IMR-90 (cell line): Measurements from ENCODE around the gene LZIC. TPM values are rescaled to one million over a fixed set of nuclear protein-coding genes. Genes with fewer than 3 reads are reported as not detected.

Experiments
- ATAC-seq: fragments of 200-7000 bp; cut with Tn5 transposase; 2 replicates; pipeline ENCODE4 v1.9.1; 2020; ENCODE audit warnings: low read depth, mild to moderate bottlenecking, moderate library complexity
- BruUV-seq: library from RNA; stranded (reverse); fragments of 400-500 nt; replicated peaks from 2 replicates; lab custom pipeline; 2021; lab: Mats Ljungman, UMichigan
- CTCF ChIA-PET: fragments of 300-600 bp; formaldehyde crosslinking; extraction: SDS; loops from one replicate; lab custom pipeline; 2021; ENCODE audit warnings: antibody characterized with exemption; lab: Yijun Ruan, JAX
- POLR2A ChIA-PET: fragments of 300-600 bp; sonication (Branson Sonifier 250); formaldehyde crosslinking; loops from one replicate; lab custom pipeline; 2022; ENCODE audit warnings: antibody characterized with exemption; ENCODE audit not compliant: unreplicated experiment; lab: Charles Lee
- DNase-seq: peaks from one replicate; pipeline ENCODE4 v3.0.0; 2013
- H2AFZ ChIP-seq: replicated peaks from 2 replicates; pipeline ENCODE3; 2013; ENCODE audit warnings: low read length, mild to moderate bottlenecking; ENCODE audit not compliant: poor library complexity
- H2AK5ac ChIP-seq: 2 replicates; pipeline ENCODE4 v1.6.1; 2013; ENCODE audit warnings: low read depth, low read length, inconsistent platforms
- H2AK9ac ChIP-seq: replicated peaks from 2 replicates; pipeline ENCODE3; 2013; ENCODE audit warnings: mild to moderate bottlenecking, low read depth, low read length, moderate library complexity; ENCODE audit not compliant: poor library complexity
- H2BK120ac ChIP-seq: 2 replicates; pipeline ENCODE4 v1.6.1; 2013; ENCODE audit warnings: low read depth, low read length, inconsistent platforms
- H2BK15ac ChIP-seq: 3 replicates; pipeline ENCODE4 v1.6.1; 2013; ENCODE audit warnings: low read depth, low read length, inconsistent platforms
- H2BK20ac ChIP-seq: 2 replicates; pipeline ENCODE4 v1.6.1; 2013; ENCODE audit warnings: low read depth, mild to moderate bottlenecking, inconsistent platforms, low read length, moderate library complexity
- H2BK5ac ChIP-seq: 2 replicates; pipeline ENCODE4 v1.6.1; 2013; ENCODE audit warnings: mild to moderate bottlenecking, low read depth, low read length, inconsistent platforms; ENCODE audit not compliant: poor library complexity, severe bottlenecking
- H3K14ac ChIP-seq: replicated peaks from 2 replicates; pipeline ENCODE4 v1.6.1; 2013; ENCODE audit warnings: low read depth, low read length, inconsistent platforms
- H3K18ac ChIP-seq: 2 replicates; pipeline ENCODE4 v1.6.1; 2013; ENCODE audit warnings: low read depth, low read length, control low read depth
- H3K23ac ChIP-seq: 2 replicates; pipeline ENCODE4 v1.6.1; 2013; ENCODE audit warnings: low read depth, low read length, inconsistent platforms
- H3K27ac ChIP-seq: 2 replicates; pipeline ENCODE4 v1.5.1; 2013; ENCODE audit warnings: mild to moderate bottlenecking, control low read depth, low read length; ENCODE audit not compliant: insufficient read depth
- H3K27me3 ChIP-seq: 2 replicates; pipeline ENCODE4 v1.6.1; 2013; ENCODE audit warnings: low read length; ENCODE audit not compliant: control insufficient read depth, insufficient read depth
- H3K36me3 ChIP-seq: 2 replicates; pipeline ENCODE4 v1.6.1; 2013; ENCODE audit warnings: low read length, mixed read lengths; ENCODE audit not compliant: control insufficient read depth, insufficient read depth
- H3K4ac ChIP-seq: 2 replicates; pipeline ENCODE4 v1.6.1; 2013; ENCODE audit warnings: low read depth, low read length, inconsistent platforms
- H3K4me1 ChIP-seq: 2 replicates; pipeline ENCODE4 v1.6.1; 2013; ENCODE audit warnings: low read length, mixed read lengths; ENCODE audit not compliant: control insufficient read depth, insufficient read depth
- H3K4me2 ChIP-seq: 2 replicates; pipeline ENCODE4 v1.6.1; 2013; ENCODE audit warnings: low read depth, mild to moderate bottlenecking, control low read depth, low read length, moderate library complexity
- H3K4me3 ChIP-seq: 2 replicates; pipeline ENCODE4 v1.5.1; 2013; ENCODE audit warnings: low read depth, mild to moderate bottlenecking, control low read depth, low read length, moderate library complexity; ENCODE audit not compliant: insufficient read depth
- H3K56ac ChIP-seq: 2 replicates; pipeline ENCODE4 v1.6.1; 2013; ENCODE audit warnings: low read length, inconsistent platforms; ENCODE audit not compliant: insufficient read depth; ENCODE audit errors: extremely low read depth
- H3K79me1 ChIP-seq, 2 experiments: 2 replicates each; pipeline ENCODE4 v1.6.1; 2013; ENCODE audit warnings: low read length in 2 of 2, inconsistent platforms in 1 of 2, low read depth in 1 of 2
- H3K9ac ChIP-seq: 2 replicates; pipeline ENCODE4 v1.6.1; 2013; ENCODE audit warnings: low read depth, low read length, control low read depth
- H3K9me1 ChIP-seq: 2 replicates; pipeline ENCODE4 v1.6.1; 2013; ENCODE audit warnings: low read length, inconsistent platforms; ENCODE audit not compliant: insufficient read depth
- H3K9me3 ChIP-seq: 2 replicates; pipeline ENCODE4 v1.6.1; 2013; ENCODE audit warnings: low read length; ENCODE audit not compliant: control insufficient read depth, insufficient read depth
- H4K20me1 ChIP-seq: 2 replicates; pipeline ENCODE4 v1.6.1; 2013; ENCODE audit warnings: low read length, inconsistent platforms; ENCODE audit not compliant: insufficient read depth
- H4K5ac ChIP-seq: 2 replicates; pipeline ENCODE4 v1.6.1; 2013; ENCODE audit warnings: mild to moderate bottlenecking, low read depth, low read length, control low read depth
- H4K8ac ChIP-seq, 2 experiments: 2 replicates each; pipeline ENCODE4 v1.6.1; 2013; ENCODE audit warnings: low read depth in 2 of 2, low read length in 2 of 2, control low read depth in 1 of 2, inconsistent platforms in 1 of 2
- H4K91ac ChIP-seq: 2 replicates; pipeline ENCODE4 v1.6.1; 2013; ENCODE audit warnings: low read depth, low read length, inconsistent platforms; ENCODE audit not compliant: insufficient read depth
- BHLHE40 ChIP-seq: fragments of 150-350 bp; IDR thresholded peaks from 2 replicates; pipeline ENCODE4 v1.6.1; 2016; ENCODE audit warnings: mild to moderate bottlenecking, low read depth, low read length
- CEBPB ChIP-seq: IDR thresholded peaks from 2 replicates; pipeline ENCODE4 v1.6.1; 2012; ENCODE audit warnings: low read depth, low read length, improper control_type of control experiment
- CTCF ChIP-seq: conservative IDR thresholded peaks from 2 replicates; pipeline ENCODE4 v1.5.1; 2012; ENCODE audit warnings: mild to moderate bottlenecking, low read depth, low read length, improper control_type of control experiment
- ELK1 ChIP-seq: fragments of 150-350 bp; IDR thresholded peaks from 2 replicates; pipeline ENCODE4 v1.6.1; 2016; ENCODE audit warnings: low read depth, mild to moderate bottlenecking, low read length, moderate library complexity, borderline replicate concordance
- FOS ChIP-seq: fragments of 150-350 bp; IDR thresholded peaks from 2 replicates; pipeline ENCODE4 v1.6.1; 2016; ENCODE audit warnings: low read depth, low read length
- MAFK ChIP-seq: IDR thresholded peaks from 2 replicates; pipeline ENCODE4 v1.6.1; 2012; ENCODE audit warnings: low read depth, low read length, improper control_type of control experiment
- MAZ ChIP-seq: IDR thresholded peaks from 2 replicates; pipeline ENCODE4 v1.6.1; 2012; ENCODE audit warnings: low read depth, mild to moderate bottlenecking, low read length, improper control_type of control experiment, moderate library complexity, borderline replicate concordance
- MXI1 ChIP-seq: IDR thresholded peaks from 2 replicates; pipeline ENCODE4 v1.6.1; 2012; ENCODE audit warnings: low read depth, mild to moderate bottlenecking, low read length, moderate library complexity, borderline replicate concordance
- NFE2L2 ChIP-seq: fragments of 150-350 bp; IDR thresholded peaks from 2 replicates; pipeline ENCODE4 v1.6.1; 2016; ENCODE audit warnings: low read depth, mild to moderate bottlenecking, low read length
- POLR2A ChIP-seq: IDR thresholded peaks from 2 replicates; pipeline ENCODE4 v1.6.1; 2012; ENCODE audit warnings: mild to moderate bottlenecking, low read depth, low read length
- RAD21 ChIP-seq: IDR thresholded peaks from 2 replicates; pipeline ENCODE4 v1.6.1; 2012; ENCODE audit warnings: low read length, improper control_type of control experiment
- RCOR1 ChIP-seq: IDR thresholded peaks from 2 replicates; pipeline ENCODE4 v1.6.1; 2012; ENCODE audit warnings: mild to moderate bottlenecking, low read length, improper control_type of control experiment; ENCODE audit not compliant: insufficient replicate concordance
- RFX5 ChIP-seq: IDR thresholded peaks from 2 replicates; pipeline ENCODE4 v1.8.0; 2012; ENCODE audit warnings: low read depth, mild to moderate bottlenecking, low read length, moderate library complexity
- USF2 ChIP-seq: fragments of 150-350 bp; IDR thresholded peaks from 2 replicates; pipeline ENCODE4 v1.6.1; 2017; ENCODE audit warnings: mild to moderate bottlenecking, antibody characterized with exemption, low read length, low read depth
- WGBS, 2 experiments: methylation state at CpG; one replicate each; pipeline versions ENCODE4 v1.1.5 to v1.1.7; 2013; ENCODE audit warnings: missing lambda C conversion rate in 2 of 2; ENCODE audit not compliant: insufficient read length in 1 of 2; ENCODE audit errors: extremely low coverage in 2 of 2; 5-methylcytosine and 5-hydroxymethylcytosine counted together
- dilution Hi-C: fragments of 300-500 bp; cut with HindIII; formaldehyde crosslinking; loops from one replicate; pipeline ENCODE4 v1.14.3; 2018; ENCODE audit warnings: low sequenced_read_pairs; ENCODE audit not compliant: unreplicated experiment
- in situ Hi-C: fragments of 300-500 bp; cut with MboI; formaldehyde crosslinking; loops from 3 replicates; pipeline ENCODE4 v1.14.3; 2019; ENCODE audit warnings: low sequenced_read_pairs, inconsistent platforms, mixed read lengths
- intact Hi-C: fragments of 100-400 bp; cut with micrococcal nuclease; formaldehyde crosslinking; loops from 2 replicates; pipeline ENCODE4 v1.10.0; 2022
- polyA plus RNA-seq, 3 experiments: library from polyadenylated mRNA; depleted of rRNA; stranded (reverse); fragments of >200 nt; gene quantifications; 2 replicates each; pipeline ENCODE4 v1.2.3, GENCODE V29; 2012; ENCODE audit warnings: low replicate concordance in 1 of 3
- total RNA-seq: library from RNA; depleted of rRNA; stranded (reverse); fragments of >200 nt; gene quantifications from 2 replicates; pipeline ENCODE4 v1.2.3, GENCODE V29; 2012

Gene LZIC
- total and polyA plus RNA-seq, 2 of the 4 experiments (the other 2 are of a cell fraction), result 11.6 to 19.0 TPM

GRCh38 chr1:9920606-9921005, 22.6 kb downstream of the LZIC start:
- in situ Hi-C loops, result no loop called here
- BruUV-seq, result no TSS peak
- Histone ChIP-seq H3K56ac (no peak overlapping the region), H3K9me3 (no peaks in the 10 kb centered on the region), H3K23ac (no peak overlapping the region), H3K27me3 (no peaks in the 10 kb centered on the region), H4K5ac (no peak overlapping the region), H2AK9ac (no peak overlapping the region), H3K27ac (no peak overlapping the region), H2BK15ac (no peak overlapping the region), H2BK5ac (no peak overlapping the region), H3K4me1 (no peaks in the 10 kb centered on the region), H4K91ac (no peak overlapping the region), H4K8ac (no peak overlapping the region), H3K4me3 (no peak overlapping the region), H2AFZ (no peak overlapping the region), H2BK20ac (no peak overlapping the region), H3K18ac (no peak overlapping the region), H3K4me2 (no peak overlapping the region), H3K4ac (no peak overlapping the region), H3K14ac (no peak overlapping the region), H4K20me1 (no peaks in the 10 kb centered on the region), H3K79me1 (no peaks in the 10 kb centered on the region), H3K36me3 (no peaks in the 10 kb centered on the region), H2AK5ac (no peak overlapping the region), H3K9ac (no peak overlapping the region), H3K9me1 (no peaks in the 10 kb centered on the region), H2BK120ac (no peak overlapping the region)
- no CpG with 5 or more reads among the region's 5 CpGs for WGBS, 2 experiments
- no peak for TF ChIP-seq BHLHE40
- TF ChIP-seq MAFK, result no peak
- no peak for TF ChIP-seq MAZ
- no peak for TF ChIP-seq RAD21
- TF ChIP-seq FOS, result no peak
- no peak for TF ChIP-seq NFE2L2
- TF ChIP-seq USF2, result no peak
- no peak for TF ChIP-seq RCOR1
- TF ChIP-seq CEBPB, result no peak
- no peak for TF ChIP-seq RFX5
- no peak for TF ChIP-seq CTCF
- TF ChIP-seq MXI1, result no peak
- TF ChIP-seq ELK1, result no peak
- no peak for TF ChIP-seq POLR2A
- ATAC-seq, result no peak
- ChIA-PET POLR2A (no interaction called here), CTCF (no interaction called here)
- intact Hi-C loops, result no loop called here
- DNase-seq, result no peak
- dilution Hi-C loops, result no loop called here
